HCEC 1CT (cell line): Measurements from ENCODE around the gene COL8A1.
A peak's percentile ranks its signal among the peaks of the same experiment; 100 is the strongest.
"Not testable (repeated sequence)": the region's sequence is repeated elsewhere in the genome, so short reads cannot be mapped to it uniquely, and the experiment has no call there.

ENCODE experiments used
- DNase-seq: peaks from one replicate; pipeline ENCODE4 v3.0.0-alpha.2; 2017

The COL8A1 gene

DNA sequence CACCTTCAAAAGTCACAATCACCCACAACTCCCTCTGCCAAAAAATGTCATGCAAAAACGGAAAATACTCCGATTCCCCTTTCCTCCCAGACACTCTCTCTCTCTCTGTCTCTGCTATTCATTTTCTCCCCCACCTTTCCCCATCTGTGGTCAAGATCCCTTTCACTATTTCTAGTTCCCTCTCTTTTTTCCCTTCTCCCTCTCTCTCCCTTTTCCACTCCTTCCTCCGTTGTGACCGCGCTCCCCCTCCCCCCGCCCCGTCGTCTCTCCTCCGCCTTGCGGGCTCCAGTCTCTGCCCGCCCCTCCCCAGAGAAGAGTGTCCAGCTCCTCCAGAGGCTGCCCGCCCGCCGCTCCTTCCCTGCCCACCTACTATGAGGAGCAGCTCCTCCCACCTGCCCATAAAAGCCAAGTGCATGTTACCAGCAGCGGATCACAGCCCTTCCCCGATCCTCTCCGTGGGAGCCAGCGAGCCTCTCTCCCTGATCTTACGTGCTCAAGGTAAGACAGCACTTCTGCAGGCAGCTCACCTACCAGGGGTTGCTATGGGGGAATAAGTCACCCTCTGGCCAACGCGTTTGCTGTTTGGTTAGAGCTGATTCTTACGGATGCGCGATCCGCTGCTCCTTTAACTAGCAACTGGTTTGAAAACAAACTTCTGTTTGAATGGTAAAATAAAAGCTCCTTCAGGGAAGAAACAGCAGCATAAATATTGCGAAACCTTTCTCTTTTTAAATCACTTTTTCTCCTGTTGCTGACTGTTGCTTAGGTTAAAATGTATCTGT lies at the start of gene COL8A1:
TSS of gene COL8A1 (plus strand) at position 428 of the 782 bp plus-strand sequence. CDS start 152,089 bp downstream, outside the sequence.
- peak; percentile 79 for DNase-seq

DNA sequence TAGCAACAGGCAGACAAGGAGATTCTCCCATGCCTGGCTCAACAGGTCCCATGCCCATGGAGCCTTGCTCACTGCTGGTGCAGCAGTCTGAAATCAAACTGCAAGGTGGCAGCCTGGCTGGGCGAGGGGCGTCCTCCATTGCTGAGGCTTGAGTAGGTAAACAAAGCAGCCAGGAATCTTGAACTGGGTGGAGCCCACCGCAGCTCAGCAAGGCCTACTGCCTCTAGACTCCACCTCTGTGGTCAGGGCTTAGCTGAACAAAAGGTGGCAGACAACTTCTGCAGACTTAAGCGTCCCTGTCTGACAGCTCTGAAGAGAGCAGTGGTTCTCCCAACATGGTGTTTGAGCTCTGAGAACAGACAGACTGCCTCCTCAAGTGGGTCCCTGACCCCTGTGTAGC lies 49.2 kb upstream of the COL8A1 start:
- DNase-seq: not testable (repeated sequence)

DNA sequence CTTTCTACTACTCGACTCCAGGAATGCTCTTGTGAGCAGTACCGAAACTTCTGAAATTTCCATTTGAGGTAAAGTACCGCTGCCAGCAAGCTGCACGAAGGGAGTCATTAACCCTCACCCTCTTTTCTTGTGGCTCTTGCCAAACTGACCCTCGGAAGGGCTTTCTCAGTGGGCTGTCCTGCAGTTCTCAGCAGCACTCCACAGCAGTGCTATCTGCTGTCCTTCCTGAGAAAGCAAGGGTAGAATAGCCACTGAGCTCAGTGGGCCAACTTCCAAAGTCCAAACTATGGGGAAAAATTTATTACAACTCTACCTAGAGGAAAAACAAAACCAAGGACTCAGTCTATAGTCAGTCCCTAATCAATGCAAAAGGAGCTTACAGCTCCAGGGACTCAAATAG lies 38.5 kb upstream of the COL8A1 start:
- DNase-seq: no peak

DNA sequence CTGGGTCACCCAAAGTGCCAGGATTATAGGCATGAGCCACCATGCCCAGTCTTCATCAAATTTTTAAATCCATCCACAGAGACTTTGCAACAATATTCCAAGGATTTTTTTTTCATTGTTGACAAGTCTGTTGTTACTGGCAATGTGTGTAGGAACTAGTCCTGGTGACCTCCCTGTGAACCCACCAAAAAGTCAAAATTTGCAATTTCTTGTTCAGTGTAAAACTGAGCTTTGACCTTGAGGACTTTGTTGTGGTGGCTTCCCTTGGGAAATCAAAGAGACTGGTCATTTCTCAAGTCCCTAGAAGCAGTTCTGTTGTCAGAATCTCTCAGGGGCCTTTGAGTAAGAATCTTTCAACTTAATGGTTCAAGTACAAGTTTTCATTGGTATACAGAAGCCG lies 36.9 kb upstream of the COL8A1 start:
- no peak for DNase-seq

DNA sequence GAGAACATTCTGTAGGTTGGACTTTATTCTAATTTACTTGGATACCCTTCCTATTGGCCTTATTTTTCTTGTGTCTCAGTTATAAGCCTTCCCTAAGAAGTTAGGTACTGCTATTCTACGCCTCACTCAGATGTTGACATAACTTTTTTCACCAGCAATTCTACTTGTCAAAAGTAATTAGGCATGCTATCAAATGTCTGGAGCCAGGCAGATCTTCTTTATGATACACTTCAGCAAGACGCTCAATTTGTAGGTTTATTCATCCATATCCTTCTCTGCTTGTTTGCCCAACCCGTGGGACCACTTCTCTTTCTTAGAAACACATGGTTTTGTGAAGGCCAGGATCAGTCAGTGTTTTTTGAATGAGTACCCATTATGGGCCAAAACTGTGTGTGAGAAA lies 36.2 kb upstream of the COL8A1 start:
- no peak for DNase-seq

DNA sequence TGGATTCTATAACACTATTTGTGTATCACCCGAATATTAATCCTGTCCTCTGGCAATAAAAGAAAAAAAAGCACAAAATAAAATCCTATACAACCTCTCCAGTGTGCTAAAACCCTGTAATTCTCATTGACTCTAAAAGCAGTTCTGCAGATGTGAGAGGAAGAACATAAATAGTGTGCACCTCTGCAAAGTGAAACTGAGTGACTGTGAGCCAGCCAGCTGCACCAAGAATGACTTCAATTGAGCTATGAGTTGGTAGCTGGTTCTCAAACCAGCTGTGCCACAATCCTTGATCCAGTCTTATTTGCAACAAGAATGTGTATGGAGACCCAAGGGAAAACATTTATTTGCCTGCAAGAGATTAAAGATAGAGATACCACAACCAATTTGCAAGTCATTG lies 31.2 kb upstream of the COL8A1 start:
- DNase-seq: no peak

DNA sequence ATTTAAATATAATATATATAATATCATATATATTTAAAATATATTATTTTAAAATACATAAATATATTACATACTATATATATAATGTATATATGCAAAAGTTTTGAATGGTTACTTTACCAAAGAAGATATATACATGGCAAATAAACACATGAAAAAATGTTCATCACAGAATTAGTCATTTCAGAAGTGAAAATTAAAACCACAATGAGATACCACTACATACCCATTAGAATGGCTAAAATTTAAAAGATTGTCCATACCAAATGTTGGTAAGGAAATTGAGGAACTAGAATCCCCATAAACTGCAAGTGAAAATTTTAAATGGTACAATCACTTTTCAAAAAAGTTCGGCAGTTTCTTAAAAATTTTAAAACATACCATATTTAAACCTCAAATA lies 23.6 kb upstream of the COL8A1 start:
- no peak for DNase-seq

DNA sequence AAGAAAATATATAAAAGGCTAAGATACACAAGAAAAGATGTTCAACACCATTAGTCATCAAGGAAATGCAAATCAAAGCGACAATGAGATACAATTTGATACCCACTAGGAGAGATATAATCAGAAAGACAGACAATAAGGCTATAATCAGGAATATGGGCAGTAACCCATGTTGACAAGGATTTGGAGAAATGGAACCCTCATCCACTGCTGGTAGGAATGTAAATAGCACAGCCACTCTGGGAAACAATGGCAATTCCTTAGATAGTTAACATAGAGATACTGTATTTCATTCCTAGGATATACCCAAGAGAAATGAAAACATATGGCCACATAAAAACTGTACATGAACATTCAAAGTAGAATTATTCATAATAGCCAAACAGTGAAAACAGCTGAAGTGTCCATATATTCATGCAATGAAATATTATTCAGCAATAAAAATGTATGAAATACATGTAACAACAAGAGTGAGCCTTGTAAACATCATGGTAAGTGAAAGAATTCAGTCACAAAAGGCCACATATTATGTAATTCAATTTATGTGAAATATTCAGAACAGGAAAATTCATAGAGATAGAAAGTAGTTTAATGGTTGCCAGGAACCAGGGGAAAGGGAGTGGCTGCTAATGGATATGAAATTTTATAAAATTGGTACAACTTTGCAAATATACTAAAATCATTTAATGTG lies 18.2 kb upstream of the COL8A1 start:
- DNase-seq: no peak

DNA sequence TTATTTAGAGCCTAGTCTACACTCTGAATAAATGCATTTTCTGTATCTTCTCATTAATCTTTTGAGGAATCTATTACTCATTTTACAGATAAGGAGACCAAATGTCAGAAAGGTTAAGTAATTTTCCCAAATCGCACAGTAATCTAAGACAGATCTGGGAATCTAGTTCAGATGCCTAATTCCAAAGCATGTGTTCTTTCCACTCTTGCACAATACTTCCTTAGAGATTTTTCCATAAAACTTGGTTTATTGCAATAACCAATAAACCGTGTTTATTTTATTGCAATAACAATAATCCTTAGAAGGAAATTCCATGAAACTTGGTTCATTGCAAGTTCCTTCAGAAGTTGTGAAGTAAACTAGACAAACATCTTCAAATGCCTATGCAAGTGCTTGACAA lies 17.4 kb upstream of the COL8A1 start:
- peak; percentile 73 for DNase-seq

DNA sequence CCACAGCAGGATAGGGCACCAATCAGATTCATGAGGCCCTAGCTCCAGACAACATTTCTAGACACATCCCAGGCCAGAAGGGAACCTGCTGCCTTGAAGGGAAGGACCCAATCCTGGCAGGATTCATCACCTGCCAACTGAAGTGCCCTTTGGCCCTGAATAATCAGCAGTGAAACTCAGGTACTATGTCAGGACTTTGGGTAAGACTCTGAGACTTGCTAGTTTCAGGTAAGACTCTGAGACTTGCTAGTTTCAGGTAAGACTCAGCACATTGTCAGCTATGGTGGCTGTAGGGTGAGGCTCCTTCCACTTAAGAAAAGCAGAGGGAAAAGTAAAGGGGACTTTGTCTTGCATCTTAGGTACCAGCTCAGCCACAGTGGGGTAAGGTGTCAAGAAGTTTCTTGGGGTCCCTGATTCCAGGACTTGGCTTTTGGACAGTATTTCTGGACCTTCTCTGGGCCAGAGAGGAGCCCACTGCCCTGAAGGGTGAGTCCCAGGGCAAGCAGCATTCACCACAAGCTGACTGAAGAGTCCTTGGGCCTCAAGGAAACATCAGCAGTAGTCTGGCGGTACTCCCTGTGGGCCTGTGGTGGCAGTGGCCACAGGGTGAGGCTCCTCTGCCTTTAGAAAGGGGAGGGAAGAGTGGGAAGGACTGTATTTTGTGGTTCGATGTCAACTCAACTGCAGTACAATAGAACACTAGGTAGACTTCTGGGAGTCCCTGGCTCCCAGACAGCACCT lies 13.7 kb upstream of the COL8A1 start:
- DNase-seq: no peak

DNA sequence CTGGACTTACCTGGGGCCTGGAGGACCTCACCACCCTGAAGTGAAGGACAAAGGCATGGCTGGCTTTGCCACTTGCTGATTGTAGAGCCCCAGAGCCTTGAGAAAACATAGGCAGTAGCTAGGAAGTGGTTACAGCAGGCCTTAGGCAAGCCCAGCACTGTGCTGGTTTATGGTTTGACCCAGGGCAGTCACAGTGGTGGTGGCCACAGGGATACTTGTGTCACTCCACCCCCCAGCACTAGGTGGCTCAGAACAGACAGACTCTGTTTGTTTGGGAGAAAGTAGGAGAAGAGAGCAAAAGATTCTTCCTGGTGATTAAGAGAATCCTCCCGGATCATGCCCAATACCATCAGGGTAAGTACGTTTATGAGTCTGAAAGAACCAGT lies 13.2 kb upstream of the COL8A1 start:
- DNase-seq: no peak

DNA sequence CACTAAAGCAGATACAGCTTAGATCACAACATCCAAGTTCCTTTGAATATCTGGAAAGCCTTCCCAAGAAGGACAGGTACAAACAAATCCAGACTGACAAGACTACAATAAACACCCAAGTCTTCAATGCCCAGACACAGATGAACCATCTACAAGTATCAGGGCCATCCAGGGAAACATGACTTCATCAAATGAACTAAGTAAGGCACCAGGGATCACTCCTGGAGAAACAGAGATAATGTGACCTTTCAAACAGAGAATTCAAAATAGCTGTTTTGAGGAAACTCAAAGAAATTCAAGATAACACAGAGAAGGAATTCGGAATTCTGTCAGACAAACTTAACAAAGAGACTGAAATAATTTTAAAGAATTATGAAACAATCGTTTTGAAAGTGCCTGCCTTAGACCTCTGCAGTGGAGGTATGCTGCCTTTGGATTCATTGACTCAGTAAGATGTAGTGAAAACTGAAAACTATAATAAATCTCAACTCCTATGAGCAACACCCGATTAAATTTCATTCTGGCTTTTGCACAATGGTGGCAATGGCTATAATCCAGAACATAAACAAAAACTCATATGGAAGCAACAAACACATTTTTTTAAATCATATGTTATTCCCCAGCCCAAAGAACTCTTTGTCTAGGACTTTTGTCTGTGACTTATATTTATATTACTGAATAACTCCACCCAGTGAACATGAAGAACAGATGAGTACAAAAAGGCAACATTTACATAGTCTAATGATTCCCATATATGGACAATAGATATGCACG lies 12.6 kb upstream of the COL8A1 start:
- peak; percentile 95 for DNase-seq

DNA sequence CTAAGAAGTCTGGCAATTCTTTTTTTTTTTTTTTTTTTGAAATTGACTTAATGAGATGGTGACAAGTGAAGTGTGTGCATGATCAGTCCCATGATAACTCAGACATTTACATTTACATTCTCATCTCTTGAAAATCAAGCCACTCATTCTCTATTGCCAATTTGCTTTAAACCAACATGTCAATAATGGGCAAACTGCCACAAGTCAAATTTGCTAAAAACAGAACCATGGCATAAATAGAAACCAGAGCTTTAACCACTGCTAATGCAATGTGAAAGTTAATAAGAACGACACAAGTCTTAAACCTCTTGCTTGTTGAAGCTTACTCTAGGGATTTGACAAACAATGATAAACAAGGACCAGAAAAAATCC lies 12.0 kb upstream of the COL8A1 start:
- no peak for DNase-seq

DNA sequence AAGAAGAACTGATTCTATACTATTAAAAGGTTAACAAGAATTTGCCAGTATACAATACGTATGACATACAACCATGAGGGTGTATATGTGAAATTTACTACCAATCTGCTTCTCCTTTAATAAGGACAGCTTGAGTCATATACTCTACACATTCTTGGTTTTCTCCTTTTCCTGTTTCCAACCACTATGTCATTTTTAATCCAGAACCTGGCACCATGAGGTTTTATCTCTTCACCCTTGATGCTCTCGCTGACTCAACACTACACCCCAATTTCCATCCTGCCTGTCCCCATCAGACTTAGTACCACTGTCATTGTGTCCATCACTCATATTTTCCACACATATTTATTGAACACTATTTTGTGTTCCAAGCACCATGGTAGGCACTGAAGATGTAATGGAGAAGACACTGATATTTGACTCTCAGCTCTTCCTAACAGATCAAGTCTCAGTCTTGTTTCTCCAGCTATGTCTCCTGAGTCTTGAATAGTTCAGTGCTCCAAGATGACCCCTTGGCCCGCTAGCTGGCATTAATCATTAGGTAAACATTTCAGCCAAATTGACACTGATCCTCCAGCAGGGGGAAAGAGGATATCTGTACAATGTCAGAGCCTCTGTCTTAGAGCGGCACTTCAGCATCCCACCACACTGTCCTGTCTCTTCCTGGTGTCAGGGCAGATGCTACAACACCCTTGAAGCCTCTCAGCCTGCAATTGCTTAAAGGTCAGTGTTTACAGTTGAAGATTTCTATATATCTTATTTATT lies 11.2 kb upstream of the COL8A1 start:
- DNase-seq: peak; percentile 76

DNA sequence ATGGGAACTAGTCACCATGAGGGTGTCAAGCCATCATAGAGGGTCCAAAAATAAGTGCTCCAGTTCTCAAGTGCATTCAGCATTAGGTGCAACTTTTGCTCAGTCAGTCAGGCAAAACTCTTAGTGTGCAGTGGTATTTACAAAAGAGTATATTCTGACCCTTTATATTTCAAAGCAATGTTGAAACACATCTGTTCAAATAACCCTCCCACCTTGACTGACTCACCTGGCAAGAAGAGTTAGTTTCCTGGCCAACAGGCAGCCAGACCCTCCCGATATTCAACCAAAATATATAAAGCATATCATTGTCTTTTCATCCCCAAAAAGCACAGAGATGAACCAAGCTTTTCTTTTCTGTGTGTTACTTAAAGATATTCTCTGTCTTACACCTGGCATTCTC lies 7.6 kb upstream of the COL8A1 start:
- no peak for DNase-seq

DNA sequence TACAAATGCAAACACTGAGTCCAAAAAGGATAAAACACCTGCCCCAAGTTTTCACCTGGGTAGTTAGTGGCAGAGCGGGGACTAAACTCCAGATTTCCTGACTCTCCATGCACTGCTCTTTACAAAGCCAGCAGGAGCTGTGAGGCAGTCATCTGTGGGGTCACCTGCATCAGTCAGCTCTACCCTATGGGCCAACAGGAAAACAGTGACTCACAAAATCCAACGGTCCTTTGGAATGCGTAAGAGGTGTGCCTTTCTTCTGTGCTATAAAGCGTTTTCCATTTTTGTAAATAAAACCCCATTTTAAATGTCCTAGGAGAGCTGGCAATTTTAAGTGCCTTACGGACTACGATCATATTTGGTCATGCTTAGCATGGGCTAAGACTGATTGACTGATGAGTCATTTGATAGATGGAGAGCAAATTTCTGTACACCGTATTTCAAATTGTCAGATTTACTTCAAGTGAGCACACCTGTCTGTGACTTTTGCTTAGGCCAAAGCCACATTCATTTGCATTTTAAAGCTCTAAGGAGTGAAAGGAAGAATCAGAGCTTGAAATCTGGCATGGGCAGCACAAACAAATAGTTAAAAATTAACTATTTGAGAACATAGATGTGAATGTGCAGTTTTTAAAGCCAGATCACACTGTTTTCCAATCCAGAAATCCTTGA lies 4.4 kb upstream of the COL8A1 start:
- no peak for DNase-seq

DNA sequence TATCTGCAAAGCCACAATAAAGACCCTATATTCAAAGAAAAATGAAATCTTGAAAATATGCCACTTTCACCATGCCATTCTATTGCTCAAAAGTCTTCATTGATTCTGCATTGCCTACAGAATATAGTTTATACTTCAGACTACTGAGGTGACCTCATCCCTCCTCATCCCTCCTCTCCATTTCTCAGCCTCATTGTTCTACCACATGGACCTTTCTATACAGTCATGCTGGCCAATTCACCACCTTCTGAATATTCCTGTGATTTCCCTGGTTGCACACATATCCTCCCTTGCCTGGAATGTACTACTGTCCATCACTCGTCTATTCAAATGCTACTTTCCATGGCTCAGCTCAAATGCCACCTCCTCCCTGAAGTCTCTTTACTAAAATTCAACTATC lies 3.5 kb upstream of the COL8A1 start:
- DNase-seq: no peak

DNA sequence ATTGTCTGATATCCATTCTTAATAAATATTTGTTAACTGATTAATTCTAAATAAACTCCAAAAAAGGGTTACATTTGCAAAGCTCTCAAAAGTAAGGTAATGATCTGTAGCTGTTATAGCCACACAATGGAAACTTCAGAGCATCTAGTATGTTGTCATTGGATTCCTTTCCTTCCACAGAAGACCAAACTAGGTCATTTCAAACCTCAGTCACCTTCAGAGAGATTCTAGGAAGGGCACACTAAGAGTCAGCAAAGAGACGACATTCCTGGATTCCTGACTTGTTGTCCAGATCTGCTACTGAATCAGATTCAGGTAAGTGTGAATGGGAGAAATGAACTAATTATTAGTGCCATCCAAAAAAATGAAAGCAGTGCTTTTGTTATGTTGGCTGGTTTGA lies 3.0 kb upstream of the COL8A1 start:
- no peak for DNase-seq

DNA sequence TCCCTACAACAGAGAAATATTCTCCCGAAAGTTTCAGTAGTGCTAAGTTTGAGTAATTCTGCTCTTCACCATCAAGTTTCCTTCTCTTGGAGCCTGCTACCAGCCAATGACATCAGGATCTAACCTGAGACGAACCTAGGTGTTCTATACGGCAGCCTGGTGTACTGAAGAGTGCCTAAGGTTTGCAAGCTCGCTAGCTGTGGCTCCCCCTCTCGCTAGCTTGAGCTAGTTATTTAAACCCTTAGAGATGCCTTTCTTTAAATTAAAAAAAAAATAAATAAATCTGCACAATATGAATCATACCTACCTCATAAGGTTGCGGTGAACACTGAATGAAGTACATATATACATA lies 1.4 kb upstream of the COL8A1 start:
- peak; percentile 92 for DNase-seq

DNA sequence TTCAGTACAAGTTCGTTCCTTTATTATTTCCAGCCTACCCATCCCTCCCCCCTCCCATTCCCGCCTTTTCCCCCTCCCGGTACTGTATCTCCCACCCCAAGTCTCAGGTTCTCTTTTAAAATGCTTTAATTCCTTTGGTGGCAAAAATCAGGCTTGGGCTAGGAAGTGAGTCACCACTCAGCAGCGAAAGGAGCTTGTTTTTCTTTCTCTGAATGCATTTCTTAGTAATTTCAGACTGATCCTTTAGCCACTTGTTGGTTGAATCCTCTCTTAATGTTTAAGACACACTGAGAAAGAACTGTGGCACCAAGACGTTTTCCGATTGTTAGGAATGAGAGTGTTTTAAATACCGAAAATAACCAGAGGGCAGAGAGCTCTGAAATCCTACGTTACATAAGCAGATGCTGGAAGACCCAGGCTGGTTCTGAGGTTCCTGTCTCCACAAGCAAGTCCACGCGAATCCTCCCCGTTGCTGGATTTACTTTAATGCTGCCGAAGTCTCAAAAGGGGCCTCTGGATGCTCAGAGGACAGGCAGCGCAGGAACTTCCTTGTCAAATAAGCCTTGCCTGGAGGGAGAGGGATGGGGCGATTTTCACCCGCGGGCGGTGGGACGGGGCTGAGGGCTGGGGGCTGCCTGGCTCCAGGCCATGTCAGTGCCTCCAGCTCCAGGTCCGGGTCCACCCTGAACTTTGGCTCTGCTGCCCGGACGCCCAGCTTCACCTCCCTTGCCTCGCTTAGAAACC lies 854 bp upstream of the COL8A1 start:
- peak; percentile 92 for DNase-seq

DNA sequence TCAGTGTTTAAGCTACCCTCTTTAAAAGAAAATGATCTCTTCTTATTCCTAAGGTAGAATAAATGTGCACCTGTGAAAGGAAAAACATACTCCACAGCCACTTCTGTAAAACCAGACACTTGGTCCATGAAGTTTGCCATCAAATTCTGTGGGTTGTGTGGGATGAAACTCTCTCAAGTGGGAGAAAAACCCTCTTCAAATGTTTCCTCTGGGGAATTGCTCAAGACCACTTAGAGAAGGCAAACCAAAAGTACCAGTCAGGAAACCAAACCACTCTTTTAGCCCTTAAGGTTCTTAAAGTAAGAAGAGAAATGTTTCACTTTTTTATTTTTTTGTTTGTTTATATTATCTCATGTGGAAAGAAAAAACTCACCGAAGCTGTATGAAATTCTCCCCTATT lies 1.2 kb downstream of the COL8A1 start:
- no peak for DNase-seq
